Measurements from ENCODE around the gene TTC23L.

Gene TTC23L, protein sequence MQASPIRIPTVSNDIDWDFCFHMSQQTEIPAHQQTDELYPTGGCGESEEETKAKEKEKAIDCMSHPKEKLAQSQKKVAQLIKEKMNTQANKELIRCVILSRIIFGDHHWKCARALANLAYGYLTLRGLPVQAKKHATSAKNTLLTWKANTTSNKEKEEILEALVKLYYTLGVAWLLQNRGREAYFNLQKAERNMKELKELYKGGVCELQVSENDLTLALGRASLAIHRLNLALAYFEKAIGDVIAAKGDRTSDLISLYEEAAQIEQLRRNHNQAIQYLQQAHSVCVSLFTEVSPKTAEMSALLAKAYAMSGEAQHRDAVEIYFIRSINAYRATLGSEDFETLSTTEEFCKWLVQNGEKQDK

DNA sequence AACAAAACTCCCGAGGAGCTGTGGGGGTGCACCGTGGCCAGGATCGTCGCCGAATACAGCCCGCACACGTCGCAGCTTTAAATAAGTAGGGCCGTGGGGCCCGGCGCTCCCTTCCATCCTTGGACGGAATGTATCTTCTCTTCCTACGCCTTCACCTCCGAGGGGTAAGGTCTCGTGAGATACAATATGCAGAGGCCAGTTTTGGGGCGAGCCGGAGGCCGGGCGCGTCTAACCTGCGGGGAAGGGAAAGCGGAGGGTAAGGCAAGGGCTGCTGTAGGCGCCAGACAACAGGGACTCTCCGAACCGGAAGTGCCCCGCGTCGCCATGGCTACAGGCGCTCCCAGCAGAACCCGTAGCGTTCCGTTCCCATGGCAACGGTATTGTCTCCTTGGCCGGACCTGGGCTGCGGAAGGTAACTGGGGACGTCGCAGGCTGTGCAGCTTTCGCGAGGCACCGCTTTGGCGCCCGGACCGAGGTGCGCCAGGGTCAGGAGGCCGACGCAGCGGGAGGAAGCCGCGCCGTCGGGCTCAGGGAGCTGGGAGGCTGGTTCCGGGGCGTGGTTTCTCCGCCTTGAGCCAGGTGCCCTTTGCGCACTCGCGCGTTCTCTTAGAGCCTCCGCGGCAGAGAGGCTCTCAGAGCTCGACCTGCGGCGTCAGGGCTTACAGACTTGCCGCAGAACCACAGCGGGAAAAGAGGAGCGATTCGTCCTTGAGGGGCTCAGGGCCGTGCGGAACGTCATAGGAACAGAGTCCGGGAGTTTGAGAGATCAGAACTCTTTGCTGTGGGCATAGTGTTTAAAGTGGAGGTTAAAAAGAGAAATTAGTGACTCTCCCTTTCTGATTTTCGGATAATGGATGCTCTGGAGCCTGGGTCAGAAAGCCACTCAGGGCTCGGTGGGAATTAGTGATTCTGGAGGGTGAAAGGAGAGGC, at the start of gene TTC23L:
TTC23L (plus strand) TSS at position 380 of the 930 bp plus-strand sequence. CDS start 1,508 bp downstream, outside the sequence.
- H3K27ac ChIP-seq: peak within 1 kb of the TSS; percentile 63
- TF ChIP-seq CTCF (conservative IDR thresholded peaks at IDR 0.05) (no peak), ZFX (IDR thresholded peaks at IDR 0.05) (no peak)

DNA sequence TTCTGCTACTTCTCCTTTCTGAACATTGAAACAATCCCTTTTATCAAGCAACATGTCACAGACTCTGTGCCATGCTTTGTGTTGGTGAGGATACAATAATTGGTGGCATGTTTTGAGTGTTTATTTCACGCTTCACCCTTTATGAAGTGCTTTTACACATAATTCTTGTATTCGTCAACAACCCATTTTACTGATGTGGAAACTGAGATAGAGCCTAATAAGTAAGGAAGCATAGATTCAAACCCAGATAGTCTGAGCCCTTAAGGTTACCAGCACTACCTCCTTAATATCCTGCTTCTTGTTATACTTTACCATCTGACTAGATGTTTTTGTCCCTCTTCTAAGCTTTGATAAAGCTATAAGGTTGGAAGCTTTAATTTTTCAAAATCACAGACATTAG, 49.3 kb upstream of the TTC23L start:
- no peak overlapping the region for H3K27ac ChIP-seq
- TF ChIP-seq CTCF (conservative IDR thresholded peaks at IDR 0.05) (no peak), ZFX (IDR thresholded peaks at IDR 0.05) (no peak)

DNA sequence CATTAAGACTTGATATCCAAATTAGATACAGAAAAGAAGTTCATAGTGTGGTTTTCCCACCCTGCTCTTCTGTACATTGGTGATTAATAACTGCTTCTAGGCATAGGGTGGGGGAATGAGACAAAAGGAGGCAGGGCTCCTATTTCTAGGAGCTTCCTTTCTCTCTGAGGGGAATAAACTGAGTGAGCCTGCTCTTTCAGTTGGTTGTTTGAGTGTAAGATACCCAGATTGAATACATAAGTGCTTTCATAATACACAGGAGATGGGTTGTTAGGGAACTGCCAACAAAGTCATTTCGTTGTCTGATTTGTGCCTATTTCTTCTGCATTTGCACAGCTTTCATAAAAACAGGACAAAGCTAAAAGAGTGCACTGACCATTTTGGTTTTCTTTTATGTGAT, 48.9 kb upstream of the TTC23L start:
- TF ChIP-seq ZFX (IDR thresholded peaks at IDR 0.05): no peak
- TF ChIP-seq CTCF (conservative IDR thresholded peaks at IDR 0.05): no peak
- H3K27ac ChIP-seq: no peak overlapping the region

- no peak overlapping the region for H3K27ac ChIP-seq
- TF ChIP-seq ZFX (IDR thresholded peaks at IDR 0.05): no peak
- TF ChIP-seq CTCF (conservative IDR thresholded peaks at IDR 0.05): no peak
Measured at GRCh38 chr5:34791761-34792244, 47.2 kb upstream of the TTC23L start.

GRCh38 chr5:34802834-34803563, 36.0 kb upstream of the TTC23L start:
- TF ChIP-seq CTCF (conservative IDR thresholded peaks at IDR 0.05) (no peak), ZFX (IDR thresholded peaks at IDR 0.05) (no peak)

GRCh38 chr5:34803974-34804732, 34.8 kb upstream of the TTC23L start:
- no peak overlapping the region for H3K27ac ChIP-seq
- TF ChIP-seq CTCF (conservative IDR thresholded peaks at IDR 0.05) (no peak), ZFX (IDR thresholded peaks at IDR 0.05) (no peak)

More at GRCh38 chr5:34802834-34803563, 36.0 kb upstream of the TTC23L start:
- no peak overlapping the region for H3K27ac ChIP-seq
